GM19239 (cell line): ENCODE measurements around the gene MISP3.

ENCODE experiments used
- DNase-seq: peaks from one replicate; pipeline ENCODE4 v3.0.0; 2011; ENCODE audit warnings: low spot score; ENCODE audit not compliant: insufficient read length
- FAIRE-seq: peaks from 2 replicates; lab custom pipeline; 2011; peaks lifted over from hg19 to GRCh38; lab: Jason Lieb, UNC

The MISP3 gene

GRCh38 chr19:14096272-14096992 is 23.8 kb downstream of the MISP3 start:
- FAIRE-seq (no peak), DNase-seq (no peak)

GRCh38 chr19:14097532-14098151 is 25.1 kb downstream of the MISP3 start:
- DNase-seq (no peak), FAIRE-seq (no peak)

GRCh38 chr19:14101003-14101545 is 28.5 kb downstream of the MISP3 start:
- DNase-seq = no peak
- no peak for FAIRE-seq

- DNase-seq (no peak), FAIRE-seq (no peak)
Observed at GRCh38 chr19:14102102-14102696, 29.6 kb downstream of the MISP3 start.

GRCh38 chr19:14102756-14103155 is 30.2 kb downstream of the MISP3 start:
- DNase-seq = no peak
- FAIRE-seq = no peak

GRCh38 chr19:14103310-14103709 is 30.7 kb downstream of the MISP3 start:
- DNase-seq = no peak
- no peak for FAIRE-seq

- FAIRE-seq (no peak), DNase-seq (no peak)
Observed at GRCh38 chr19:14105680-14106079, 33.1 kb downstream of the MISP3 start.

- DNase-seq = no peak
- FAIRE-seq = no peak
Observed at GRCh38 chr19:14106840-14107239, 34.3 kb downstream of the MISP3 start.

GRCh38 chr19:14107581-14108461 is 35.2 kb downstream of the MISP3 start:
- no peak for FAIRE-seq

GRCh38 chr19:14110650-14111049 is 38.1 kb downstream of the MISP3 start:
- FAIRE-seq = no peak
- no peak for DNase-seq

More at GRCh38 chr19:14107581-14108461, 35.2 kb downstream of the MISP3 start:
- DNase-seq = no peak

GRCh38 chr19:14111486-14111885 is 38.9 kb downstream of the MISP3 start:
- no peak for FAIRE-seq
- no peak for DNase-seq

- no peak for FAIRE-seq
- DNase-seq = no peak
Observed at GRCh38 chr19:14112051-14112808, 39.6 kb downstream of the MISP3 start.

GRCh38 chr19:14112809-14113385 is 40.3 kb downstream of the MISP3 start:
- FAIRE-seq = no peak
- DNase-seq = no peak

GRCh38 chr19:14113762-14114414 is 41.3 kb downstream of the MISP3 start:
- DNase-seq (no peak), FAIRE-seq (no peak)

GRCh38 chr19:14114439-14114838 is 41.9 kb downstream of the MISP3 start:
- FAIRE-seq = no peak
- DNase-seq = no peak

GRCh38 chr19:14114854-14115253 is 42.3 kb downstream of the MISP3 start:
- DNase-seq (no peak), FAIRE-seq (peak; percentile 70)

- FAIRE-seq = no peak
Observed at GRCh38 chr19:14115756-14116155, 43.2 kb downstream of the MISP3 start.

GRCh38 chr19:14116525-14116917 is 43.9 kb downstream of the MISP3 start:
- FAIRE-seq (no peak), DNase-seq (no peak)

More at GRCh38 chr19:14115756-14116155, 43.2 kb downstream of the MISP3 start:
- no peak for DNase-seq
